HG03196 (cell line): ENCODE measurements around the gene BEND7.
A peak's percentile ranks its signal among the peaks of the same experiment; 100 is the strongest.
"Not testable (repeated sequence)": the region's sequence is repeated elsewhere in the genome, so short reads cannot be mapped to it uniquely, and the experiment has no call there.

ENCODE experiments used
- ATAC-seq: cut with Tn5 transposase; IDR thresholded peaks from one replicate; pipeline ENCODE4 v1.9.1; 2021; ENCODE audit not compliant: unreplicated experiment

Gene BEND7

GRCh38 chr10:13483951-13484350, 44.9 kb downstream of the BEND7 start:
- no peak for ATAC-seq

DNA sequence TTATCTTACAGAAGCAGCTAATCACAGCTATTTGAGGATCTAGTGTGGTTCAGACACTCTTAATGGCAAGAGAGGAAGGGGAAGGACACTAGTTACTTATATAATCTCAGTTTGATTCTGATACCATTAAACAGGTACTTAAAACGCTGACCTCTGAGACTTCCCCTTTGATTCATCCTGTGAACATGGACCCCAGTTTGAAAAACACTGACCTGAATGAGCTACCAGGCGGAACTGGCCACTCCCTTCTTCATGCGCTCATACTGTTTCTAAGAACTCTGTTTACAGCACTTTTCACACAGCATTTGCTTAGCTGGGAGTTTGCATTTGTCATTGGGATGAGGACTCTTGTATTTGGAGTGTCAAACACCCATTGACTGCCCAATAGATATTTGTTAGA, 45.7 kb downstream of the BEND7 start:
- peak; percentile 77 for ATAC-seq

DNA sequence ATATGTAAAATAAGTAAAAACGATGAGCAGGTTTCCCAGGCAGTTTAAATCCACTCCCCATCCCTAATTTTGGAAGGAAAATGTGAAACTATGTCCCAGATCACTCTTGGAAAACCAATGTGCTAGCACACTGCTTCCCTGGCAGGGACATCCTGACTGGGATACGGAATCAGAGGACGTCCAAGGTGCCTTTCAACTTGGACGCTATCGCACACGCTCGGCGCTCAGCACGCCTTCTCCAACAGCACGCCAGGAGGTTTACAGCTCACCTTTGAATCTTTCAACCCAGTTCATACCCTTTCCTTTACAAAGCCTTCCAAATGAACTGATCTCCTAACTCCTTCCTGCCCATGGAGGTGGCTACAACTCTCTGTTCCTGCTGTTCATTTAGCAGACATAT, 47.1 kb downstream of the BEND7 start:
- no peak for ATAC-seq

DNA sequence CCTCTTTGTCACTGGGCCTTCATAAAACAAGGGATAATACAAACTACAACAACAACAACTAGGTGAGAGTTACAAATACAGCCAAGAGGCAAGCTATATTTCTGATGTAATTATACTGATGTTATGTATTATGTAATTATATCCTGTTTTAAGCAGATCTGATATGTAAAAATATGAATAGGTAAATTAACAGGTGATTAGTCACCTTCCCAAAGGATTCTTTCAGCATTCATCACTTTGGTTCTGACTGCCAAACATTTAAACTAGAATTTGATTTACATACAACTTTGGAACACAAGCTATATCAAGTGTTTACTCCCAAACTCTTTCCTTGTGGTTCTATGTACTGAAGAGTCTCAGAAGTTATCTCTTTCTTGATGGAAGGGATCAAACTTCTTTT, 53.7 kb downstream of the BEND7 start:
- no peak for ATAC-seq

- ATAC-seq: no peak
Observed at GRCh38 chr10:13473986-13474385, 54.8 kb downstream of the BEND7 start.

GRCh38 chr10:13472359-13472758, 56.5 kb downstream of the BEND7 start:
- ATAC-seq: no peak

DNA sequence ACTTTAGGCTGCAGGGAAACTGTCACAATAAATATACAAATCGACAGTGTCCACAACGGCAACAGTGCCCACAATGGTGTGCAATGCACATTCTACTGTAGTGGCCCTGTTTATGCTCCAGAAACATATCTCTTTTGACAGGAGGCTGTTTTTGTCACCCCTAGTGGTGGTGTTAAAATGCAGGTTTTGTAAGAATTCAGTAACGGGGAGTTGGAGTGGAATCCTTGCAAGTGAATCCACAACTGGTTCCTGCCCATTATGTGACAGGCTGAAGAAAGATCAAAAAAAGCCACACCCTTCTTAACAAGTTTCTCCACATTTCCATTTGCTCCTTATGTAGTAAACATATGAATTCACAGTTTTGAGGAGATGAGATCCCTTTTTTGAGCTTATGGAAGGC, 58.5 kb downstream of the BEND7 start:
- no peak for ATAC-seq

- no peak for ATAC-seq
Observed at GRCh38 chr10:13462551-13462950, 66.3 kb downstream of the BEND7 start.

DNA sequence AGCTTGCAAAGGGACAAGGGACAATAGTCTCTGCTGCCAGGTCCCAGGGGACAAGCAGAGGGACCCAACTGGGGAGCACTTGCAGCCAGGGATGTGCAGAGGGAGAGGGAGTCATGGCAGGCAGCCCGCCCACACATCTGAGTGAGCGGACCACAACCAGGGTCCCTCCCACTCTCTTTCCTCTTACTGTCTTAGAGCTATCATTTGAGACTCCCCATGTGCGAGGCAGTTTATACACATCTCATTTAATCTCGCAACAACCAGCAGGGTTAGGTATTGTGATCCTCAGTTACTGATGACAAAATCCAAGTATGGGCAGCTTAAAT, 70.2 kb downstream of the BEND7 start:
- no peak for ATAC-seq

DNA sequence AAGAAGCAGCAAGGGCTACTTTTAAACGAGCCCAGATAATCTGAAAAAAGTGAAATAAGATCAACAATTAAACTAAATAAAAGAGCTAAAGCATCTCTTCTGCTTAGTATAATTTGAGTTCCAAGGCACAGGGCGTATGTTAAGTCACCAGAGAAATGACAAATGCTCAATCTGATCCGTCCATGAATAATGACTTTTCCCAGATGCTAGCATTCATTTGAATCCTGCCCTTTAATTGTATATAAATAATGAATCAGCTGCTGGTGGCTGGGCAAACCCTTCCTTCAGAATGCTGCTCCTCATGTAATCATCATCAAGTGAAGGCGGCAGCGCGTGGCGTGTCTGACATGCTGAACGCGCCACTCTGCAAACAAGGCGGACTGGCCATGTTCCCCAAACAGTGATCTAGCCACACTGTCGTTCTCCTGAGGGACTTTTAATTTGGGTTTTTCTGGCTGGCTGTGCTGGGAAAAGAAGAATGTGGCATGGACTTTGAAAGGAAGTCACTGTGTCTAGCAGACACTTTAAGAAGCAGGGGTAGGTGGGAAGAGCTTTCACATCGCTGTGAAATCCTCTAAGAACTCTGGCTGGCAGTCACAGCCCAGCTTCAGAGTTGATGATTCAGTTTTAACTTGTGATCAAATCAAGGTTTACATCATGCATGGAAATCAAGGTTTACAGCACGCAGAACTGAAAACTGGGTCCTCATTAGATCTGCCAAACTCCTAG, 70.7 kb downstream of the BEND7 start:
- ATAC-seq: no peak

- no peak for ATAC-seq
Observed at GRCh38 chr10:13453896-13454295, 74.9 kb downstream of the BEND7 start.

GRCh38 chr10:13450069-13450468, 78.7 kb downstream of the BEND7 start:
- ATAC-seq: no peak

GRCh38 chr10:13449296-13449695, 79.5 kb downstream of the BEND7 start:
- ATAC-seq: no peak

- no peak for ATAC-seq
Observed at GRCh38 chr10:13448216-13448615, 80.6 kb downstream of the BEND7 start.

DNA sequence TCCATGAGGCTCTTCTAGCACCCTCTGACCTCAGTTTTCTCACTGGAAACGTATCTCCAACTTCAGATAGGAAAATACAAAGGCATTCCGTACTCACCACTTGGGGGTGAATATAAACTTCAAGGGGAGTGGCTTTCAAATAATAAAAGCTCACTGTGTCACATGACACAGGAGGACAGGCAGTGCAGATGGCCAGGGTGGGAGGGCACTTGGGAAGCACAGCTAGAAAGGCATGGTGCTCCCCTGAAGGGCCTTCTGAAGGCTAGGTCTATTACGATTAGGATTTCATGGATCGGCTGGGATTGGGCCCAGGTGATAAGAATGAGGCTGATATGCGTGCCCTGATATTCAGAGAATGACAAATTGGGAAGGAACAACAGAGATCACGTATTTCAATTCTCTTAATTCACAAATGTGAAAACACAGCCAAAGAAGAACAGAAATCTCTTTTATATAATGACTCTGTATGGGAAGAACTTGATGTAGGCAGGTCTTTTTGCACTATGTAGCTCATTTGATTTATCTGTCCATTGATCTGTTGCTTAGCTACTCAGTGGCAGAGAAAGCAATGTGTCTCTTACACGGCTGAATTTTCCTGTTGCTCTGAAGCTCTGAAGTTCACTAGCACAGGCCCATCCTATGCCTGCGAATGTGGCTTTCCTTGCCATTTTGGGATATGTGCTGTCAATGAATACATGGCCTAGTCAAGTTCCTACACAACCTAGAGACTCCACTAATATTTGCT, 83.0 kb downstream of the BEND7 start:
- no peak for ATAC-seq

DNA sequence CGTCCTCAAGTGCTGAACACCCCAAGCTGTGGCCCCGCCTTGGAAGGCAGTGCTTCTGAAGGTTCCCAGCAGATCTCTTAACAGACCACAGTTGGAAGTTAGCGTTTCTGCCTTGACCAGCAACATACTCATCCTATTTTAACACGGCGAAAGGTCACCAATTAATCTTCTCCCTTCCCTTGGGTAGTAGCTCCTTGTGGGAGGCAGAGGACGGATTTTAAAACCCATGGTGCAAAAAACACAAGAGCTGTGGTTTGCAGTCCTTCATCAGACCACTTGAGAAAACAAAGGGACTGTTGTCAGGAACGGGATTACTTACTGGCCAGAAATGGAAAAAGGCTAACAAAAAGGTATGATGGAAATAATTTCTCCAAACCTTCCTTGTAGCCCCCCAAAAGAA, 87.3 kb downstream of the BEND7 start:
- ATAC-seq: no peak

DNA sequence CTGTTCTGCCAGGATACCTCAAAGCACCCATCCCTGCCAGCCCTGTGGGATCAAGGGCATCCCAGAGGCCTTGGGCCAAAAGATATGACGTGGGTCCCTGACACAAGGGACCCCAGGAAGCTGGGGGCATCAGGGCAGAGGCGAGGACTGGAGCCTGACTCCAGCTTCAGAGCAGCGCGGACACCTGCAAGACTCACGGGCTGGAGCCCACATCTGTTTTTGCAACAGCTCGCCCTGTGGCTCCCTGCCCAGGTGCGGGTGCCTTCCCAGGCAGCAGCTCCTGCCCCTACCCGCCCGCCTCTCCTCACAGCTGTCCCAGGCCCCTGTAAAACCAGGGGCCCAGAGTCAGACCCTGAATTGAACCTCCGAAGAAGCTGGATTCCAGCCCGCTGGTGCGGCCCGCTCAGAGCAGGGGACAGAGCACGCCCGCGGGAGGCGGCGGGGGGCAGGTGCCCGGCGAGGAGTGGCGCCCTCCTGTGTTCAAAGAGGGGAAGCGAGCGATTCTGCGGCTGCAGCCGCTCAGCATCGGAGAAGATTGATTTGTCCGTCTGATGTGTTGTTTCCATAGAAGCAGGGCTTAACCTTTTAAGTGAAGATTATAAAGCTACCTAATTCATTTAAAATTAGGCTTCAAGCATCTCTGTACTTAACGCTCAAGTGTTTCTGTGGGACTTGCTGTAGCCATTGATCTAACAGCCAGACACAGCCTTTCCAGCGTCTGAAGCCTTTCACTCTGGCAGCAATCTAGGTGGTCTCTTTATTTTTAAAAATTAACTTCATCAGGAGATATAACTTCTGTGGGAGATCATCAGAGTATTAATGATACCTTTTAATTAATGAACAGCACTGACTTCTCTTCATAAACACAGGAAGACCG, 88.4 kb downstream of the BEND7 start:
- no peak for ATAC-seq

- no peak for ATAC-seq
Observed at GRCh38 chr10:13439313-13440184, 89.3 kb downstream of the BEND7 start.

DNA sequence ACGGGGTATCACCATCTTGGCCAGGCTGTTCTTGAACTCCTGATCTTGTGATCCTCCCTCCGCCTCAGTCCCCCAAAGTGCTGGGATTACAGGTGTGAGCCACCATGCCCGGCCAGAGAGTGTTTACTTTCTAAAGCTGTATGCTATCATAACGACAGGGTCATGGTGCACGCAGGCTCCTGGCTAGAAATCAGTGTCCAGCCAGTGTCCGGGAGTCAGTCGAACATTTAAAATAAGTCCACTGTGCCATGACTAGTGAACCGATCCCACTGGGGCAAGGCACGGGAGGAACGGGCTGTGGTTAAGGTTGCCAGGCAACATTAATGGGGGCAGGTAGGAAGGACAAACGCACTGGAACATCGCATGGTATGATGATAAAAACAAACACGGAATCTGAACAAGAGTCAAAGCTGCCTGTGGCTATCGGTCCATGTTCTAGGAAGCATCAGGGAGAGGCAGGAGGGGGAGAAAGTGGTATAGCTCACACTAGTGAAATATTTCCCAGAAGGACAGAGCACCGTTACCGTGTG, 91.7 kb downstream of the BEND7 start:
- ATAC-seq: no peak

DNA sequence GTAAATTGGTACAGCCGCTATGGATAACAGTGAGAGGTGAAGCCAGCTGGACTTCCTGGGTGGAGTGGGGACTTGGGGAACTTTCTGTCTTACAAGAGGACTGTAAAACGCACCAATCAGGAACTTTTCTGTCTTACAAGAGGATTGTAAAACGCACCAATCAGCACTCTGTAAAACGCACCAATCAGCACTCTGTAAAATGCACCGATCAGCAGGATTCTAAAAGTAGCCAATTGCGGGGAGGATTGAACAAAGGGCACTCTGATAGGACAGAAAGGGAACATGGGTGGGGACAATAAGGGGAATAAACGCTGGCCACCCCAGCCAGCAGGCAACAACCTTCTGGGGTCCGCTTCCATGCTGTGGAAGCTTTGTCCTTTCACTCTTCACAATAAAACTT, 100.9 kb downstream of the BEND7 start:
- not testable (repeated sequence) for ATAC-seq

DNA sequence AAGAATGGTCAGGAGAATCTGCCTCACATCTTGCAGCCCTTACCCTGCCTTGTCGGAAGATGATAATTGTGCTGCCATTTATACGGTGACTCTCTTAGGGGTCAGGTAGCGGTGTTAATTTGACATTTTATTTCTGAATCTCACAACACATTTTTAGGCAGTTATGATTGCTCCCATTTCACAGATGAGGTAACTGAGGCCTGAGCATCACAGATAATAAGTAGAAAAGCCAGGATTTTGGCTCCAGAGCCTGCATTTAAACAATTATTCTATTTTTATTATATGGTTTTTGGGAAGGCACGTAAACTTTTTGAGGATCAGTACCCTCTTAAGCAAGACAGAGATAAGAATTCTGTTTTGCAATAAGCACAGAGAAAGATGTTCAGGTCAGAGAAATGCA, 103.4 kb downstream of the BEND7 start:
- no peak for ATAC-seq
